Right atrium auricular region (tissue), 2 donors: ENCODE results near the gene BCL2L12. TPM values are rescaled to one million over a fixed set of nuclear protein-coding genes. Genes with fewer than 3 reads are reported as not detected.

Experiments used
- microRNA-seq, 2 donors: library from miRNA; unstranded; fragments of <30 nt; microRNA quantifications; one replicate each; pipeline ENCODE4, GENCODE V29; 2016 to 2017; ENCODE audit warnings: borderline number of aligned reads in 2 of 2, borderline replicate concordance in 1 of 2
- total RNA-seq, 2 donors: library from RNA; depleted of rRNA; stranded (reverse); fragments of >200 nt; gene quantifications; one replicate each; pipeline ENCODE4 v1.1.0, GENCODE V29; 2016

The BCL2L12 gene
- total RNA-seq, 2 donors from 2014 or later: 5.7 to 6.5 TPM

Small RNA genes lying within 50 kb of the gene (microRNA-seq; reads per million reads assigned to microRNA genes)
- 0.71 reads per million in 2 donors for gene MIR5088

Other genes with a start within 250 kb of the BCL2L12 start
- gene PTH2, start 242.5 kb upstream of the BCL2L12 start, total RNA-seq: not detected
- not detected for gene GFY, start 240.5 kb upstream of the BCL2L12 start, total RNA-seq
- under 1 TPM; 0.59 to 0.67 TPM for gene SLC17A7, start 224.4 kb upstream of the BCL2L12 start, total RNA-seq
- 10 to 100 TPM; 55.8 to 61.5 TPM for gene PIH1D1, start 214.1 kb upstream of the BCL2L12 start, total RNA-seq
- gene ALDH16A1, start 212.7 kb upstream of the BCL2L12 start, total RNA-seq: 10 to 100 TPM in 1 of 2 donors, 1 to 10 TPM in 1; 9.5 to 18.5 TPM
- 1 to 10 TPM; 1.1 to 2.6 TPM for gene FLT3LG, start 191.7 kb upstream of the BCL2L12 start, total RNA-seq
- gene RPL13A, start 178.3 kb upstream of the BCL2L12 start, total RNA-seq: 1,000 to 10,000 TPM in 1 of 2 donors, 100 to 1,000 TPM in 1; 765 to 1,868 TPM
- gene RPS11, start 169.5 kb upstream of the BCL2L12 start, total RNA-seq: 1,000 to 10,000 TPM; 1,048 to 2,648 TPM
- 100 to 1,000 TPM in 1 of 2 donors, 10 to 100 TPM in 1; 98.2 to 123 TPM for gene FCGRT, start 153.3 kb upstream of the BCL2L12 start, total RNA-seq
- 10 to 100 TPM; 15.8 to 17.2 TPM for gene RCN3, start 137.9 kb upstream of the BCL2L12 start, total RNA-seq
- 10 to 100 TPM; 39.0 to 62.3 TPM for gene NOSIP, start 85.4 kb upstream of the BCL2L12 start, total RNA-seq
- 1 to 10 TPM in 1 of 2 donors, under 1 TPM in 1; 0.63 to 2.3 TPM for gene PRRG2, start 84.6 kb upstream of the BCL2L12 start, total RNA-seq
- gene PRR12, start 74.8 kb upstream of the BCL2L12 start, total RNA-seq: 10 to 100 TPM in 1 of 2 donors, 1 to 10 TPM in 1; 6.6 to 13.3 TPM
- gene RRAS, start 25.8 kb upstream of the BCL2L12 start, total RNA-seq: 10 to 100 TPM; 60.9 to 83.5 TPM
- gene SCAF1, start 23.7 kb upstream of the BCL2L12 start, total RNA-seq: 10 to 100 TPM; 14.3 to 22.3 TPM
- 10 to 100 TPM; 33.2 to 34.0 TPM for gene IRF3, start 76 bp upstream of the BCL2L12 start, total RNA-seq
- gene PRMT1, start 11.3 kb downstream of the BCL2L12 start, total RNA-seq: 100 to 1,000 TPM; 187 to 192 TPM
- gene ADM5, start 23.7 kb downstream of the BCL2L12 start, total RNA-seq: under 1 TPM in 1 of 2 donors, not detected in 1; 0.43 TPM
- 1 to 10 TPM; 1.2 to 2.8 TPM for gene CPT1C, start 25.2 kb downstream of the BCL2L12 start, total RNA-seq
- gene TSKS, start 97.4 kb downstream of the BCL2L12 start, total RNA-seq: under 1 TPM; 0.28 to 0.96 TPM
- gene AP2A1, start 101.1 kb downstream of the BCL2L12 start, total RNA-seq: 10 to 100 TPM; 72.5 to 97.3 TPM
- gene FUZ, start 147.4 kb downstream of the BCL2L12 start, total RNA-seq: 10 to 100 TPM; 18.5 to 22.5 TPM
- gene MED25, start 152.4 kb downstream of the BCL2L12 start, total RNA-seq: 10 to 100 TPM; 31.1 to 54.0 TPM
- gene PTOV1, start 185.2 kb downstream of the BCL2L12 start, total RNA-seq: 10 to 100 TPM; 64.6 to 81.0 TPM
- 10 to 100 TPM; 29.2 to 32.5 TPM for gene PNKP, start 201.6 kb downstream of the BCL2L12 start, total RNA-seq
- gene AKT1S1, start 211.4 kb downstream of the BCL2L12 start, total RNA-seq: 10 to 100 TPM; 20.6 to 25.8 TPM
- gene TBC1D17, start 211.8 kb downstream of the BCL2L12 start, total RNA-seq: 10 to 100 TPM; 20.4 to 27.5 TPM
- under 1 TPM in 1 of 2 donors, not detected in 1; 0.43 TPM for gene IL4I1, start 231.0 kb downstream of the BCL2L12 start, total RNA-seq